ENCODE measurements around the gene HDAC4. TPM values are rescaled to one million over a fixed set of nuclear protein-coding genes. Genes with fewer than 3 reads are reported as not detected.

HDAC4 gene
- total RNA-seq, 1 experiment from 2014 or later, result 61.5 TPM

- H4K20me1 ChIP-seq (ENCODE audit: insufficient read depth), result no peaks in the 10 kb centered on the region
- intact Hi-C loops (cut with micrococcal nuclease; ENCODE audit: unreplicated experiment), result no loop called here
- no peaks in the 10 kb centered on the region for H3K36me3 ChIP-seq (ENCODE audit: low read depth)
- H3K4me2 ChIP-seq, result no peak overlapping the region
- ChIA-PET CTCF (no interaction called here), POLR2A (ENCODE audit: unreplicated experiment) (no interaction called here)
- H3K9me2 ChIP-seq (ENCODE audit: insufficient read depth), result no peaks in the 10 kb centered on the region
- H3K27ac ChIP-seq, result no peak overlapping the region
- no peak overlapping the region for H3K4me3 ChIP-seq
- no peak overlapping the region for H2AFZ ChIP-seq
- peaks cover 18% of the 10 kb centered on the region; the same call in 1 of the 2 replicates for H3K79me2 ChIP-seq (ENCODE audit: low read depth)
- no peak for DNase-seq
- H3K27me3 ChIP-seq (ENCODE audit: insufficient read depth, low read depth), result no peaks in the 10 kb centered on the region
- no TSS peak for BruUV-seq (replicated peaks)
- no peak for TF ChIP-seq EZH2 (IDR thresholded peaks at IDR 0.05; ENCODE audit: low read depth)
- TF ChIP-seq, protein P1, sequence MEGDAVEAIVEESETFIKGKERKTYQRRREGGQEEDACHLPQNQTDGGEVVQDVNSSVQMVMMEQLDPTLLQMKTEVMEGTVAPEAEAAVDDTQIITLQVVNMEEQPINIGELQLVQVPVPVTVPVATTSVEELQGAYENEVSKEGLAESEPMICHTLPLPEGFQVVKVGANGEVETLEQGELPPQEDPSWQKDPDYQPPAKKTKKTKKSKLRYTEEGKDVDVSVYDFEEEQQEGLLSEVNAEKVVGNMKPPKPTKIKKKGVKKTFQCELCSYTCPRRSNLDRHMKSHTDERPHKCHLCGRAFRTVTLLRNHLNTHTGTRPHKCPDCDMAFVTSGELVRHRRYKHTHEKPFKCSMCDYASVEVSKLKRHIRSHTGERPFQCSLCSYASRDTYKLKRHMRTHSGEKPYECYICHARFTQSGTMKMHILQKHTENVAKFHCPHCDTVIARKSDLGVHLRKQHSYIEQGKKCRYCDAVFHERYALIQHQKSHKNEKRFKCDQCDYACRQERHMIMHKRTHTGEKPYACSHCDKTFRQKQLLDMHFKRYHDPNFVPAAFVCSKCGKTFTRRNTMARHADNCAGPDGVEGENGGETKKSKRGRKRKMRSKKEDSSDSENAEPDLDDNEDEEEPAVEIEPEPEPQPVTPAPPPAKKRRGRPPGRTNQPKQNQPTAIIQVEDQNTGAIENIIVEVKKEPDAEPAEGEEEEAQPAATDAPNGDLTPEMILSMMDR (conservative IDR thresholded peaks at IDR 0.05), result no peak
- H3K9me3 ChIP-seq (ENCODE audit: insufficient read depth, low read depth), result no peaks in the 10 kb centered on the region; the same call in 1 of the 2 replicates
- no peaks in the 10 kb centered on the region for H3F3A ChIP-seq (ENCODE audit: insufficient read depth, low read depth)
- H3K4me1 ChIP-seq (replicated peaks; ENCODE audit: insufficient read depth), result peaks cover 28% of the 10 kb centered on the region
Observed at GRCh38 chr2:239261356-239261755, 139.5 kb downstream of the HDAC4 start.

- no peak for TF ChIP-seq EZH2 (IDR thresholded peaks at IDR 0.05; ENCODE audit: low read depth)
- TF ChIP-seq, protein P1 (conservative IDR thresholded peaks at IDR 0.05), result no peak
- no peaks in the 10 kb centered on the region for H3F3A ChIP-seq (ENCODE audit: insufficient read depth, low read depth)
- no peaks in the 10 kb centered on the region for H3K27me3 ChIP-seq (ENCODE audit: insufficient read depth, low read depth)
- H3K9me3 ChIP-seq (ENCODE audit: insufficient read depth, low read depth), result no peaks in the 10 kb centered on the region; the same call in 1 of the 2 replicates
- no peak overlapping the region for H3K27ac ChIP-seq
- intact Hi-C loops (cut with micrococcal nuclease; ENCODE audit: unreplicated experiment), result no loop called here
- H3K9me2 ChIP-seq (ENCODE audit: insufficient read depth), result no peaks in the 10 kb centered on the region
- H3K79me2 ChIP-seq (ENCODE audit: low read depth), result peaks cover 17% of the 10 kb centered on the region; the same call in 1 of the 2 replicates
- H3K4me1 ChIP-seq (replicated peaks; ENCODE audit: insufficient read depth), result peaks cover 28% of the 10 kb centered on the region
- no TSS peak for BruUV-seq (replicated peaks)
- no peaks in the 10 kb centered on the region for H4K20me1 ChIP-seq (ENCODE audit: insufficient read depth)
- no peak overlapping the region for H3K4me2 ChIP-seq
- no peak for DNase-seq
- H3K4me3 ChIP-seq, result no peak overlapping the region
- ChIA-PET CTCF (no interaction called here), POLR2A (ENCODE audit: unreplicated experiment) (no interaction called here)
- H3K36me3 ChIP-seq (ENCODE audit: low read depth), result no peaks in the 10 kb centered on the region
- H2AFZ ChIP-seq, result no peak overlapping the region
Observed at GRCh38 chr2:239260546-239261327, 140.1 kb downstream of the HDAC4 start.

DNA sequence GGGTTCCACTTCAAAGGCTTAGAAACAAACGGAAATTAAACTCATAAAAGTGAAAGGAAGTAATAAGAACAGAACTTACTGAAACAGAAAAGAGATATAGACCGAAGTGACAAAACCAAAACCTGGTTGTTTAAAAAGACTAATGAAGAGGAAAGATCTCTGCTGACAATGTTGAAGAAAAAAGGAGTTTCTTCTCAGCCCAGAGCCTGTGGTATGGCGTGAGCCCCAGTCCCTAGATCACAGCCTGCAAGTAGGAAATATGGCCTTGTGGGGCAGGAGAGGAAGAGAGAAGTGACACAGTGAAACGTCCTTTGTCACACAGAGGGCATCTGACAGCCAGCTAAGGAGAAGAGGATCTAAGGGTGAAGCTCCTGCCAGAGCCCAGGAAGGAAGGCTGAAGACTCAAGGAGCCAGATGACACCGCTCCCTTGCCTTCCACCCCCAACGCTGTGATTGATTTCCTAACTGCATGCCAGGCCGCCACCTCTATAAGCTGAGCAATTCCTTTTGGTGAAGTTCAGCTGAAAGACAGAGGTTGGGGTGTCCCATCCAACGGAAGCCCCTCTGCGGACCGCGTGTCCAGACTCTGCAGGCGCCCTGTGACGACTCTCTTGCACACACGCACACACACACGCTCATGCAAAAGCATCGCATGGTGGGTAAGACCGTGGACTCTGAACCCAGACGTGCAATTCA is 141.1 kb downstream of the HDAC4 start:
- no peak for DNase-seq
- Histone ChIP-seq H3K4me1 (replicated peaks; ENCODE audit: insufficient read depth) (peaks cover 21% of the 10 kb centered on the region), H3K4me3 (no peak overlapping the region), H2AFZ (no peak overlapping the region), H3K9me3 (ENCODE audit: insufficient read depth, low read depth) (no peaks in the 10 kb centered on the region; the same call in 1 of the 2 replicates), H3K27ac (no peak overlapping the region), H3K27me3 (ENCODE audit: insufficient read depth, low read depth) (no peaks in the 10 kb centered on the region), H3K36me3 (ENCODE audit: low read depth) (no peaks in the 10 kb centered on the region), H4K20me1 (ENCODE audit: insufficient read depth) (no peaks in the 10 kb centered on the region), H3K4me2 (no peak overlapping the region), H3K79me2 (ENCODE audit: low read depth) (peaks cover 14% of the 10 kb centered on the region; the same call in 1 of the 2 replicates), H3F3A (ENCODE audit: insufficient read depth, low read depth) (no peaks in the 10 kb centered on the region), H3K9me2 (ENCODE audit: insufficient read depth) (no peaks in the 10 kb centered on the region)
- POLR2A ChIA-PET (ENCODE audit: unreplicated experiment), result no interaction called here
- no TSS peak for BruUV-seq (replicated peaks)
- intact Hi-C loops (cut with micrococcal nuclease; ENCODE audit: unreplicated experiment), result no loop called here
- CTCF ChIA-PET, result no interaction called here
- no peak for TF ChIP-seq EZH2 (IDR thresholded peaks at IDR 0.05; ENCODE audit: low read depth)
- TF ChIP-seq, protein P1 (conservative IDR thresholded peaks at IDR 0.05), result no peak
